K562 (cell line): ENCODE data around the gene HAAO. TPM values are rescaled to one million over a fixed set of nuclear protein-coding genes. Genes with fewer than 3 reads are reported as not detected.

ENCODE experiments used
- BDP1 ChIP-seq: IDR thresholded peaks from 3 replicates; pipeline ENCODE4 v1.6.1; 2011; ENCODE audit not compliant: insufficient read length, insufficient read depth
- COPS2 ChIP-seq: fragments of 450-650 bp; conservative IDR thresholded peaks from 2 replicates; pipeline ENCODE4 v1.6.1; 2016; ENCODE audit warnings: mild to moderate bottlenecking, moderate library complexity
- E2F3 ChIP-seq: fragments of 250-450 bp; sonication (Bioruptor Pico); IDR thresholded peaks from 2 replicates; pipeline ENCODE4 v1.4.0; 2020; ENCODE audit warnings: mild to moderate bottlenecking
- ERF ChIP-seq: fragments of 450-650 bp; formaldehyde crosslinking; IDR thresholded peaks from 2 replicates; pipeline ENCODE4 v1.4.0; 2020; ENCODE audit warnings: mild to moderate bottlenecking, mixed read lengths
- FOS ChIP-seq: IDR thresholded peaks from 3 replicates; pipeline ENCODE4 v1.6.1; 2011; ENCODE audit not compliant: insufficient read length; ENCODE audit errors: extremely low read depth
- FOSL1 ChIP-seq: fragments of 200-800 bp; sonication (Bioruptor generic); conservative IDR thresholded peaks from 2 replicates; pipeline ENCODE4 v1.6.1; 2016; ENCODE audit warnings: missing genetic modification characterization, missing compliant biosample characterization
- FOXK2 ChIP-seq, 2 experiments: fragments of 450-650 bp; IDR thresholded peaks in 1 of 2; conservative IDR thresholded peaks in 1 of 2; 2 replicates each; pipeline ENCODE4 v1.6.1; 2016; ENCODE audit warnings: low read depth in 2 of 2, mild to moderate bottlenecking in 1 of 2
- MTA3 ChIP-seq: fragments of 450-650 bp; formaldehyde crosslinking; IDR thresholded peaks from 2 replicates; pipeline ENCODE4 v1.6.1; 2017; ENCODE audit warnings: mild to moderate bottlenecking, borderline replicate concordance
- PRMT5 ChIP-seq: sonication (generic); formaldehyde crosslinking; IDR thresholded peaks from 2 replicates; pipeline ENCODE4 v1.5.0; 2020; ENCODE audit warnings: missing genetic modification reagents
- PTRF ChIP-seq: fragments of 450-650 bp; IDR thresholded peaks from 2 replicates; pipeline ENCODE4 v1.6.1; 2016; ENCODE audit warnings: mild to moderate bottlenecking, missing genetic modification characterization, missing compliant biosample characterization
- RAD21 ChIP-seq, 2 experiments: fragments of 250-450 bp in 1 of 2; fragments of 450-650 bp in 1 of 2; sonication (Bioruptor Pico) in 1 of 2; formaldehyde crosslinking in 1 of 2; IDR thresholded peaks in 1 of 2; conservative IDR thresholded peaks in 1 of 2; 2 replicates each; pipeline versions ENCODE4 v1.4.0 to v1.8.0; 2020 to 2022; ENCODE audit warnings: mild to moderate bottlenecking in 2 of 2, moderate library complexity in 1 of 2
- SMARCA5 ChIP-seq: fragments of 450-650 bp; IDR thresholded peaks from 2 replicates; pipeline ENCODE4 v1.6.1; 2016
- SP1 ChIP-seq: sonication (generic); formaldehyde crosslinking; IDR thresholded peaks from 2 replicates; pipeline ENCODE4 v1.8.1; 2022; ENCODE audit warnings: mild to moderate bottlenecking, missing genetic modification reagents
- SRSF3 ChIP-seq: fragments of 200-400 bp; formaldehyde crosslinking; IDR thresholded peaks from 2 replicates; pipeline ENCODE4 v1.6.1; 2016; ENCODE audit warnings: mild to moderate bottlenecking, low read length, moderate library complexity; ENCODE audit not compliant: insufficient read depth
- SUPT5H ChIP-seq: fragments of 450-650 bp; IDR thresholded peaks from 2 replicates; pipeline ENCODE4 v1.6.1; 2016
- TEAD4 ChIP-seq, 2 experiments: sonication (generic) in 1 of 2; formaldehyde crosslinking in 1 of 2; IDR thresholded peaks; 2 replicates each; pipeline versions ENCODE4 v1.6.1 to v1.8.0; 2012 to 2022; ENCODE audit warnings: borderline replicate concordance in 1 of 2, inconsistent platforms in 1 of 2, low read length in 1 of 2, mild to moderate bottlenecking in 1 of 2, missing genetic modification reagents in 1 of 2
- U2AF1 ChIP-seq: fragments of 200-400 bp; formaldehyde crosslinking; optimal IDR thresholded peaks from 2 replicates; pipeline ENCODE3; 2017; ENCODE audit warnings: mild to moderate bottlenecking, low read depth, low read length, moderate library complexity
- ZBTB17 ChIP-seq: fragments of 450-650 bp; formaldehyde crosslinking; IDR thresholded peaks from 2 replicates; pipeline ENCODE4 v1.4.0; 2020; ENCODE audit warnings: mild to moderate bottlenecking
- ZNF124 ChIP-seq: sonication (generic); formaldehyde crosslinking; IDR thresholded peaks from 2 replicates; pipeline ENCODE4 v1.8.1; 2022; ENCODE audit warnings: missing genetic modification reagents
- ZNF140 ChIP-seq: fragments of 250-450 bp; sonication (Bioruptor Pico); IDR thresholded peaks from 2 replicates; pipeline ENCODE4 v1.8.0; 2021; ENCODE audit warnings: moderate library complexity, mild to moderate bottlenecking, inconsistent platforms
- ZNF444 ChIP-seq: fragments of 250-450 bp; sonication (Bioruptor Pico); IDR thresholded peaks from 2 replicates; pipeline ENCODE4 v1.4.0; 2020; ENCODE audit warnings: mild to moderate bottlenecking, moderate library complexity
- ZNF583 ChIP-seq: fragments of 250-450 bp; sonication (Bioruptor Pico); IDR thresholded peaks from 2 replicates; pipeline ENCODE4 v1.4.0; 2020
- ZNF707 ChIP-seq: fragments of 250-450 bp; sonication (Bioruptor Pico); conservative IDR thresholded peaks from 2 replicates; pipeline ENCODE4 v1.8.0; 2022; ENCODE audit warnings: inconsistent platforms, mild to moderate bottlenecking, moderate library complexity
- polyA plus RNA-seq, 8 experiments: library from polyadenylated mRNA; depleted of rRNA in 4 of 8; stranded (reverse) in 5 of 8; unstranded in 3 of 8; fragments of >200 nt; fragmentation: Nextera tagmentation in 2 of 8; fragmentation: Illumina TruSeq in 1 of 8; extraction: Ambion mirVana in 2 of 8; extraction: Trizol in 1 of 8; gene quantifications; 2 replicates each; pipeline versions ENCODE4 v1.2.1 to v1.2.3, GENCODE V29; 2011 to 2014; ENCODE audit warnings: inconsistent platforms in 1 of 8, missing spikeins in 1 of 8
- total RNA-seq, 7 experiments: library from RNA; depleted of rRNA in 6 of 7; stranded (reverse); fragments of >200 nt in 6 of 7; fragmentation: Illumina TruSeq in 2 of 7; extraction: Trizol in 2 of 7; gene quantifications; 2 replicates each; pipeline versions ENCODE4 v1.2.1 to v1.2.3, GENCODE V29; 2011 to 2021; ENCODE audit warnings: low replicate concordance in 1 of 7
- TF ChIP-seq, protein P1 (sequence below): fragments of 250-450 bp; sonication (Bioruptor Pico); IDR thresholded peaks from 2 replicates; pipeline ENCODE4 v1.8.0; 2021; ENCODE audit warnings: moderate library complexity, mild to moderate bottlenecking, inconsistent platforms
- TF ChIP-seq, protein P2 (sequence below): sonication (generic); IDR thresholded peaks from 2 replicates; pipeline ENCODE4 v1.6.1; 2016
- TF ChIP-seq, protein P3 (sequence below): IDR thresholded peaks from 2 replicates; pipeline ENCODE4 v1.6.1; 2014; ENCODE audit warnings: antibody characterized with exemption

HAAO gene
- total and polyA plus RNA-seq, 9 of the 15 experiments (the other 6 are each of a cell fraction or from before 2014, with no cell fraction given), result not detected

GRCh38 chr2:42810121-42810970 lies 18.0 kb upstream of the HAAO start (continued):
- TF ChIP-seq, protein P1, sequence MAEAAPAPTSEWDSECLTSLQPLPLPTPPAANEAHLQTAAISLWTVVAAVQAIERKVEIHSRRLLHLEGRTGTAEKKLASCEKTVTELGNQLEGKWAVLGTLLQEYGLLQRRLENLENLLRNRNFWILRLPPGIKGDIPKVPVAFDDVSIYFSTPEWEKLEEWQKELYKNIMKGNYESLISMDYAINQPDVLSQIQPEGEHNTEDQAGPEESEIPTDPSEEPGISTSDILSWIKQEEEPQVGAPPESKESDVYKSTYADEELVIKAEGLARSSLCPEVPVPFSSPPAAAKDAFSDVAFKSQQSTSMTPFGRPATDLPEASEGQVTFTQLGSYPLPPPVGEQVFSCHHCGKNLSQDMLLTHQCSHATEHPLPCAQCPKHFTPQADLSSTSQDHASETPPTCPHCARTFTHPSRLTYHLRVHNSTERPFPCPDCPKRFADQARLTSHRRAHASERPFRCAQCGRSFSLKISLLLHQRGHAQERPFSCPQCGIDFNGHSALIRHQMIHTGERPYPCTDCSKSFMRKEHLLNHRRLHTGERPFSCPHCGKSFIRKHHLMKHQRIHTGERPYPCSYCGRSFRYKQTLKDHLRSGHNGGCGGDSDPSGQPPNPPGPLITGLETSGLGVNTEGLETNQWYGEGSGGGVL (CRISPR knock-in tag), result no peak
- TF ChIP-seq, protein P2, sequence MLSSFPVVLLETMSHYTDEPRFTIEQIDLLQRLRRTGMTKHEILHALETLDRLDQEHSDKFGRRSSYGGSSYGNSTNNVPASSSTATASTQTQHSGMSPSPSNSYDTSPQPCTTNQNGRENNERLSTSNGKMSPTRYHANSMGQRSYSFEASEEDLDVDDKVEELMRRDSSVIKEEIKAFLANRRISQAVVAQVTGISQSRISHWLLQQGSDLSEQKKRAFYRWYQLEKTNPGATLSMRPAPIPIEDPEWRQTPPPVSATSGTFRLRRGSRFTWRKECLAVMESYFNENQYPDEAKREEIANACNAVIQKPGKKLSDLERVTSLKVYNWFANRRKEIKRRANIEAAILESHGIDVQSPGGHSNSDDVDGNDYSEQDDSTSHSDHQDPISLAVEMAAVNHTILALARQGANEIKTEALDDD, result peak; percentile 41; the same call in 1 of the 2 replicates
- TF ChIP-seq TEAD4 (IDR thresholded peaks at IDR 0.05; ENCODE audit: low read length) (peak; percentile 80), TEAD4 (CRISPR knock-in tag; IDR thresholded peaks at IDR 0.05; ENCODE audit: borderline replicate concordance) (no peak), FOS (peak; percentile 38), U2AF1 (peak; percentile 74), SRSF3 (no peak), ZNF140 (CRISPR knock-in tag) (no peak), SUPT5H (peak; percentile 85), ZNF444 (no peak), PTRF (tag) (no peak), ERF (0 out of 2 replicates have a peak, but pooled peaks have one; percentile 27), BDP1 (peak; percentile 91), FOSL1 (tag) (0 out of 2 replicates have a peak, but pooled peaks have one; percentile 36), ZBTB17 (no peak), E2F3 (CRISPR knock-in tag) (peak; percentile 36; the same call in 1 of the 2 replicates), PRMT5 (CRISPR knock-in tag) (0 out of 2 replicates have a peak, but pooled peaks have one; percentile 73), FOXK2 (conservative IDR thresholded peaks at IDR 0.05 in 1 of 2, IDR thresholded peaks at IDR 0.05 in 1 of 2; ENCODE audit: low read depth in 2 of 2) (peak; percentile 14 to 83; a peak in 1 of 4 replicates), SMARCA5 (0 out of 2 replicates have a peak, but pooled peaks have one; percentile 31), COPS2 (no peak), ZNF707 (CRISPR knock-in tag) (no peak), MTA3 (peak; percentile 42; the same call in 1 of the 2 replicates), ZNF583 (no peak), ZNF124 (CRISPR knock-in tag) (no peak), SP1 (CRISPR knock-in tag) (peak; percentile 96), RAD21 (CRISPR knock-in tag; conservative IDR thresholded peaks at IDR 0.05 in 1 of 2, IDR thresholded peaks at IDR 0.05 in 1 of 2) (no peak)
- TF ChIP-seq, protein P3, sequence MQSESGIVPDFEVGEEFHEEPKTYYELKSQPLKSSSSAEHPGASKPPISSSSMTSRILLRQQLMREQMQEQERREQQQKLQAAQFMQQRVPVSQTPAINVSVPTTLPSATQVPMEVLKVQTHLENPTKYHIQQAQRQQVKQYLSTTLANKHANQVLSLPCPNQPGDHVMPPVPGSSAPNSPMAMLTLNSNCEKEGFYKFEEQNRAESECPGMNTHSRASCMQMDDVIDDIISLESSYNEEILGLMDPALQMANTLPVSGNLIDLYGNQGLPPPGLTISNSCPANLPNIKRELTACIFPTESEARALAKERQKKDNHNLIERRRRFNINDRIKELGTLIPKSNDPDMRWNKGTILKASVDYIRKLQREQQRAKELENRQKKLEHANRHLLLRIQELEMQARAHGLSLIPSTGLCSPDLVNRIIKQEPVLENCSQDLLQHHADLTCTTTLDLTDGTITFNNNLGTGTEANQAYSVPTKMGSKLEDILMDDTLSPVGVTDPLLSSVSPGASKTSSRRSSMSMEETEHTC, result peak; percentile 67; the same call in 1 of the 2 replicates
